GM12875 (cell line): ENCODE measurements around the gene CD300LF.

Experiments
- H3K4me3 ChIP-seq: one replicate; pipeline ENCODE4 v1.5.1; 2011; ENCODE audit warnings: low read depth, low read length, control low read depth
- CTCF ChIP-seq: IDR thresholded peaks from 2 replicates; pipeline ENCODE4 v1.5.1; 2011; ENCODE audit warnings: low read depth, mild to moderate bottlenecking, control low read depth, inconsistent platforms, low read length, moderate library complexity, borderline replicate concordance; ENCODE audit not compliant: insufficient read depth

Gene CD300LF

GRCh38 chr17:74746376-74746775 is 33.7 kb upstream of the CD300LF start:
- H3K4me3 ChIP-seq = no peak overlapping the region
- no peak for TF ChIP-seq CTCF

DNA sequence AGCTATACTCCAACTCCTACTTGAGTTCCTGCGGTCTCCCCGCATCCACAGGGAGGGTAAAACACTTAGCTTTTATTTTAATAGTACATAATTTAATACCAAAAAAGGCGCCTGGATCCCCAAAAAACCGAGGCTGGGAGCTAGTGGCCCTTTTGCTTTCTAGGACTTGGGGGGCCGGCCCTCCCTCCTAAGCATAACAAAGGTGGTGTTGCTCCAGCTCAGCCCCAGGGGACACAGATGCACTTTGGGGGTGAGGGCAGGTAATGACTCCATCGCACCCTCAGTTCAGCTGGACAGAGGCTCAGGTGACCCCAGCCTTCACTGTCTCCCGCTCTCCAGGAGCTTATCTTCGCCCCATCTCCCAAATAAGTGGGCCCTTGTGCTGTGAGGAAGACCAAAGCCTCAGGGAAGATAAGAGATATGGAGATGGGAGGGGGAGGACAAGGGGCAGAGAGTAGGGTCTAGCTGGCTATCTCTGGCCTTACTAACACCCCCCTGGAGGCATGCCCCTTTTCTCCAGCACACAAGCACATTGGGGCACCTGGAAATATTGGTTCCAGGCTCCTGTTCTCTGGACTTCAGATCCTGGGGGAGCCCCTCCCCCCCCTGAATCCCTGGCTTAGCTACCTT is 32.9 kb upstream of the CD300LF start:
- H3K4me3 ChIP-seq = no peak overlapping the region
- TF ChIP-seq CTCF = no peak

DNA sequence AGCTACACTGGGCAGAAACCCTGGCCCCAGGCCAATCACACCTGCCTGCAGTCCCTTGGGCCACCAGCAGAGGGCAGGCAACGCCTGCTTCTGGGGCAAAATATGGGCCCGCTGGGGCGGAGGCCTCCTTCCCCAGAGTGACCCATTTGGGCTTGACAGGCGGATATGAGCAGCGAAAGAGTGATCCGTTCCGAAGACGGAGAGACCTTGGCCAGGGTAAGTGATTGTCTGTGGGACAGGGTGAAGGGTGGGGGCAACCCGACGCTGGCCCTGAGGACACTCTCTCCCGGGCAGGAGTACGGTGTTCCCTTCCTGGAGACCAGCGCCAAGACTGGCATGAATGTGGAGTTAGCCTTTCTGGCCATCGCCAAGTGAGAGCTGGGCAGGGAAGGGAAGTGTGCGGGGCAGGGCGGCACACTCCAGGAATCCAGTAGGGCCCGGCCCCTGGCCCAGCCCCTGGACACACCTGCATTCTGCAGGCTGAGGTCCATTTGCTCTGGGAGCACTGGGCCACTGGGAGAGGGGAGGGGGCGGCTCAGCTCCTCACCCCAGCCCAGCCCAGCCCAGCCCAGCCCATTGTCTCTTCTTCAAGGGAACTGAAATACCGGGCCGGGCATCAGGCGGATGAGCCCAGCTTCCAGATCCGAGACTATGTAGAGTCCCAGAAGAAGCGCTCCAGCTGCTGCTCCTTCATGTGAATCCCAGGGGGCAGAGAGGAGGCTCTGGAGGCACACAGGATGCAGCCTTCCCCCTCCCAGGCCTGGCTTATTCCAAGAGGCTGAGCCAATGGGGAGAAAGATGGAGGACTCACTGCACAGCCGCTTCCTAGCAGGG is 32.2 kb upstream of the CD300LF start:
- peak; percentile 100 for TF ChIP-seq CTCF
- H3K4me3 ChIP-seq = no peak overlapping the region

DNA sequence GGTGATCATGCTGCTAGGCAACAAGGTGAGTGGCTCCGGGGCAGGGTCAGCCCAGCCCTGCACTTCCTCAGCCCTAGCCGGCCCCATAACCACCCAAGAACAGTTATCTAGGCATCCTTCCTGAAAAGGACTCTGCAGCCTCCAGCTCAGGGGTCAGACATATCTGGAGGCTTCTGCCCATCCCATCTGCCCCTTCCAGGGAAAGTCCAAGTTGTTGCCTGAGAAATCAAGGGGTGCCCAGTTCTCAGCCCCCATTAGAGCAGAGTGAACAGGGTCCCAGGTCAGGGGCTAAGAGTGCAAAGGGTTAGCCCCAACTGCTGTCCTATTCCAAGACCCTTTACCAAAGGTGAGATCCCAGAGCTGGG is 31.6 kb upstream of the CD300LF start:
- no peak for TF ChIP-seq CTCF
- H3K4me3 ChIP-seq = no peak overlapping the region

GRCh38 chr17:74743755-74744154 is 31.0 kb upstream of the CD300LF start:
- H3K4me3 ChIP-seq = no peak overlapping the region
- TF ChIP-seq CTCF = no peak

DNA sequence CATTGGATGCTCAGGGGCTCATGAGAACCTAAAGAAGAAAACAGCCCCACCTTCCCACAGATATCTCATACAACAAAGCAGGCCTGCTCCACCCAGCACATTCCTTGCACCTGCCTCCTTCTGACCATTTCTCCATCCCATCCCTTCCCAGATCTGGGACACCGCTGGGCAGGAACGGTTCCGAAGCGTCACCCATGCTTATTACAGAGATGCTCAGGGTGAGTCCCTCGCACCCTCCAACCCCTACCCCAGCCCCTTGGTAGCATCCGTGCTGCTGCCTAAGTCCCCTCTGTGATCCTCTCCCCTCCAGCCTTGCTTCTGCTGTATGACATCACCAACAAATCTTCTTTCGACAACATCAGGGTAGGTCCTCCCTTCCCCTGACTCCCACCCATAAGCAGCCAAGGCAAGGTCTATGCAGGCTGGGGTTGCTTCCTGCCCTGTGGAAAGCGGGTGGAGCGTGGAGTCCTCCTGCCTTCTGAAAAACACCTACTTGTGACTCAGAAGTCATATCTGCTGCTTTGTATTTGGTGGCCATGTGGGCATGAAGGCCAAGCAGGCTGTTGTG is 30.3 kb upstream of the CD300LF start:
- TF ChIP-seq CTCF = no peak
- H3K4me3 ChIP-seq = no peak overlapping the region

GRCh38 chr17:74742153-74742515 is 29.4 kb upstream of the CD300LF start:
- TF ChIP-seq CTCF = no peak

More at GRCh38 chr17:74742153-74742515, 29.4 kb upstream of the CD300LF start:
- no peak overlapping the region for H3K4me3 ChIP-seq
